HG02884 (cell line): ENCODE measurements around the gene MAP6D1.

ENCODE experiments used
- ATAC-seq: cut with Tn5 transposase; IDR thresholded peaks from one replicate; pipeline ENCODE4 v1.9.1; 2021; ENCODE audit warnings: mild to moderate bottlenecking, moderate library complexity; ENCODE audit not compliant: unreplicated experiment

Gene MAP6D1

GRCh38 chr3:183825456-183826161, at the start of gene MAP6D1:
Gene MAP6D1, minus strand, starts transcription at chr3:183825577. Its CDS starts 30 bp downstream, at chr3:183825547.
- ATAC-seq, result no peak

DNA sequence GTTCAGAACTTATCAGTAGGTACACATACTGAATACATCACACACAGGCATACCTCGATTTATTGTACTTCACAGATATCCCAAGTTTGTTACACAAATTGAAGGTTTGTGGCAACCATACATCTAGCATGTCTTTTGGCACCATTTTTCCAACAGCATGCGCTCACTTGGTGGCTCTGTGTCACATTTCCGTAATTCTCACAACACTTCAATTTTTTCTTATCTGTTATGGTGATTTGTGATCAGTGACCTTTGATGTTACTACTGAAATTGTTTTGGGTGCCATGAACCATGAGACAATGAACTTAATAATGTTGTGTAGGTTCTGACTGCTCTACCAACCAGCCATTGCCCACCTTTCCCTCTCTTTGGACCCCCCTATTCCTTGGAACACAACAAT, 48.5 kb upstream of the MAP6D1 start:
- ATAC-seq, result no peak

DNA sequence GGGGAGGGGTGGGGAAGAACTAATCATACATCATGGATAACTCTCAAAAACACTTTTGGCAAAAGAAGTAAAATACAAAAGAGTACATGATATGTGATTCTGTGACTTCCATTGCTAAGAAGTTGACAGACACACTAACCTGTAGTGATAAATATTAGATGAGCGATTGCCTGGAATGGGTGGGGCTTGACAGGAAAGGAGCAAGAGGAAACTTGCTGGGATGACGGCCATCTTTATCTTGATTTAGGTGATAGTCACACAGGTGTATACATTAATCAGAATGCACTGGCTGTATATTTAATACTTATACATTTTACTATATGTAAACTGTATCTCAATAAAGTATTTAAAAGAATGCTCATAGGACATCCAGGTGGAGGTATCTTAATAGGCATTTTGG, 46.2 kb upstream of the MAP6D1 start:
- no peak for ATAC-seq

DNA sequence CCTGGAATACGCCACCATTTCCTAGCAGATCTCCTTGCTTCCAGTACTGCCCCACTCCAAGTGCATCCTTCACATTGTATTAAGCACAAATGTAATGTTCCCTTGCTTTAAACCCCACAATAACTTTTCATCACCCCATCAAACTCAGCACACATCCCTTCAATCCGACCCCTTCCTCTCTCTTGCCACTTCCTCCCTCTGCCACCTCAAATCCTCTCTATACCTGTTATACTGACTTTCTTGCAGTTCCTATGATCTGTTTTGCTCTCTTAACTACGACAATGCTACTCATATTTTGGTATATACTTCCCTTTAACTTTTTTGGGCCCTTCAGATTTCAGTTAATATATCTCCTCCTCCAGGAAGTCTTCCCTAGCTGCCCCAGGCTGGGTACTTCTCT, 45.2 kb upstream of the MAP6D1 start:
- no peak for ATAC-seq

DNA sequence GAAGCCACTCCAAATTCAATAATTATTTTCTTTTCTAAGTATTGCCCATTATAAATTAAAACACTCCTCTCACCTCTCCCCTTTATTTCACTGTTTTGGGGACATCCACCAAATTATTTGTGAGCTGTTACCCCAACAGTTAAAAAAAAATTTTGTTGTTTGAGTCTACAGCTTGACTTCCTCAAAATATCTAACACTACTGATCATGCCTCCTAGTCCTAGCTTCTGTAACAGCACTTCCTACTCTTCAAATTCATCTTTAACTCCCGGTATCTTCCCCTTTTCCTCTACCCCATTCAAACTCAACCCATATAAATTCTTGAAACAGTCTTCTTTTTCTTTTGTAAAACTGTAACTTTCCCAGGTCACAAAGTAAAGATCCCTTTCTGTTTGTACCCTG, 43.4 kb upstream of the MAP6D1 start:
- ATAC-seq, result no peak

DNA sequence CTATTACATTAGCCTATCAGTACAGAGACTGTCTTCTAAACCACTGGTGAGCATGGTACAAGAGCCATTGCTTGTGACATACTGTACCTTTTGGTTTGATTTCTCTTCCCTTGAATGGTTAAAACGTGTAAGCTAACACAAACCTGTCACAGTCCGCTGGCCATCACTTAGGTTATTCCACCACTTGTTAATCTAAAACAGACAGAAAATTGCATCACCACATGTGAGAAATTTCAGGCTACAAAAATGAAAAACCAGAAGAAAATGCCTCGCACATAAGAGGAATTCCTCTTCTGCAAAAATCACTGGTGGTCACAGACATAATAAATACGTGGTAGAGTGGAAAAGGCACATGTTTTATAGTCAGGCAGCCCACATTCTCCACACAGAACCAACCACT, 37.2 kb upstream of the MAP6D1 start:
- ATAC-seq, result no peak

DNA sequence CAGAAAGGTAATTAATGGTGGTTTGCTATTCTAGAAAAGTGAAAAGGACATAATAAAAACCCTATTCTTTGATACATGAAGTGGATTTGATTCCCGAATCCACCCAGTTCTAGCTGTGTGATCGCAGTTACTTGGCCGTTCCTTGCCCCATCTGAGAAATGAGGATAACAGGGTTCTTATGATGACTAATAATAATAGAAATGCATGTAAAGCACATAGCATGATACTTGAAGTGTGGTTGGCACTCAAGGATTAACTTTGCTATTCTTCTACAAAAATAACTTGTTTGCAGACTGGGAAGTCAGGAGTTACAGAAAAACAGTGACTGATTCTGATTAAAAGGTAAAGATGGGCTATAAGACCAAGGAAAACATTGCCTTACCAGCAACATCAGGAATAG, 32.5 kb upstream of the MAP6D1 start:
- no peak for ATAC-seq

GRCh38 chr3:183854318-183855035, 29.1 kb upstream of the MAP6D1 start:
- ATAC-seq, result no peak

- ATAC-seq, result no peak
These were observed 20.4 kb upstream of the MAP6D1 start for GRCh38 chr3:183845608-183846288.

- ATAC-seq, result no peak
These were observed 19.7 kb upstream of the MAP6D1 start for GRCh38 chr3:183845090-183845489.

GRCh38 chr3:183844606-183845005, 19.2 kb upstream of the MAP6D1 start:
- no peak for ATAC-seq

- no peak for ATAC-seq
These were observed 14.4 kb upstream of the MAP6D1 start for GRCh38 chr3:183839751-183840150.

DNA sequence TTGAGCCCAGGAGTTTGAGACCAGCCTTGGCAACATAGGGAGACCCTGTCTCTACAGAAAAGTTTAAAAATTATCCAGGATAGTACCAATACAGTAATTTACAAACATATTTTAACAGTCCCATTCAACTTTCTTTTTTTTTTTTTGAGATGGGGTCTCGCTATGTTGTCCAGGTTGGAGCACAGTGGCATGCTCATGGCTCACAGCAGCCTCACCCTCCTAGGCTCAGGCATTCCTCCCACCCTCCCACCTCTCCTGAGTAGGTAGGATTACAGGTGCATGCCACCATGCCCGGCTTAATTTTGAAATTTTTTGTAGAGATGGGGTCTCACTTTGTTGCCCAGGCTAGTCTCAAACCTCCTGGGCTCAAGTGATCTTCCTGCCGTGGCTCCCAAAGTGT, 12.5 kb upstream of the MAP6D1 start:
- ATAC-seq, result no peak

- no peak for ATAC-seq
These were observed 12.0 kb upstream of the MAP6D1 start for GRCh38 chr3:183837390-183837789.

DNA sequence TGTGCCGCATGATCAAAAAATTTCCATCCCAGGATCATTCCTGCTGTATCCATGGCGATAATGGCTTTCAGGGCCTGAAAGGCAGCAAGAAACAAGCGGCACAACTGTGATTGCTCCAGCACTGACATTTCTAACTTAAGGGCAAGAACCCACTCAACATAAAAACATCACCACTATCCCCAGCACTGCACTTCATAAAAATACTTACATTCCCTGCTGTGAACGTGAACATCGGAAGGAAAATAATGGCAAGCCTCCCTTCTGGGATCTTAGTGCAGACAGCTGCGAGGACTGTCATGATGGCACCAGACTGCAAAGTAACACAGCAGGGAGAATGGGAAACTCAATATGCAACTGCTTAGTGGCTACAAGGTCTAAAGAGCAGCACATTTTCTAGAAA, 8.1 kb upstream of the MAP6D1 start:
- ATAC-seq, result no peak

DNA sequence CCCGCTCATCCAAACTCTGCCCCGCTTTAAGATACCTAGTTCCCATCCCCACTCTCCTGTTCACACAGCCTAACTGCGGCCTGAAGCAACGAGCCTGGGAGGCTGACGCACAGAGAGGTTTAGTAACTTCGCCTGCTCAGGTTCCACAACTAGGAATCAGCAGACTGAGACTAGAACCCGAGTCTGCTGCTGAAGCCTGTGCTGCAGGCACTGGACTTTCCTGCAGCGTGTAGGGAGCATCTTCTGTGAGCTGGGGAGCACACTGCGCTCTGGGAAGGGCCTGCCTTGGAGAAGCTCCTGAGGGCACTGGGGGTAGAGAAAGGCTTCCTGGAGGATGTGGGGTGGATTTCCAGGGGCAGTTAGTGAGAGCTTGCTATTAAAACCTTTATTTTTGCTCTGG, 4.8 kb upstream of the MAP6D1 start:
- ATAC-seq, result no peak

DNA sequence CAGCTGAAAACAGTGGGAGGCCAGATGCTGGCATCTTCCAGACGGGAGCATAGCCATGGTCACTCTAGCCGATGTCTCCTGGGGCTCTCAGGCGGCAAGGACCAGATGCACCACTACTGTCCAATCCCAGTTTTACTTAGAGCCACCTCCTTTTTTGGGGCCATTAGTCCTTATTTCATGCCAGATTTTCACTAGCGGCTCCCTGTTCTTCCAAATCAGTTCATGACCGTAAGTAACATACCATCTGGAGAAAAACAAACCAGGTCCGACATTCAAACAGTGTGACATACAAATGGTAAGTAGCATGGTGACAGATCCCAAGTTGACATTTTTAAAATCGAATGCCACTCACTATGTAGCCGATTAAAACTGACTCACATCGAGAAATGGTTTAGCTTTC, 4.1 kb upstream of the MAP6D1 start:
- ATAC-seq, result no peak

DNA sequence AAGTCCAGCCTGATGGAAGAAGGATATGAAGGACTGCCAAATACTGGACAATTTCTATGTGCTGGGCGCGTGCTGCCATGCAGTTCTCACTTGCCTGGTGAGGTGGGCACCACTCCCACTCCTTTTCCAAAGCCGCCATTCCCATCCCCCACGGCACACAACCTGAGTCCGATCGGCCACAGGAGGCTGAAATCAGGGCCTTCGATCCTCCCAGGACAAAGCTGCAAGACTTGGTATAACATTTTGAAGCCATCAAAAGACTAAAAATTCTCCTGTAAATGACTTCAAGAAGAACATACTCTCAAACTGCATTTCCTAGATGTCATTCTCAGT, 3.1 kb upstream of the MAP6D1 start:
- no peak for ATAC-seq

- no peak for ATAC-seq
These were observed 2.6 kb upstream of the MAP6D1 start for GRCh38 chr3:183827809-183828537.

- ATAC-seq, result no peak
These were observed 1.3 kb upstream of the MAP6D1 start for GRCh38 chr3:183826448-183827250.
